ENCODE data around the gene PRDM1.

DNA sequence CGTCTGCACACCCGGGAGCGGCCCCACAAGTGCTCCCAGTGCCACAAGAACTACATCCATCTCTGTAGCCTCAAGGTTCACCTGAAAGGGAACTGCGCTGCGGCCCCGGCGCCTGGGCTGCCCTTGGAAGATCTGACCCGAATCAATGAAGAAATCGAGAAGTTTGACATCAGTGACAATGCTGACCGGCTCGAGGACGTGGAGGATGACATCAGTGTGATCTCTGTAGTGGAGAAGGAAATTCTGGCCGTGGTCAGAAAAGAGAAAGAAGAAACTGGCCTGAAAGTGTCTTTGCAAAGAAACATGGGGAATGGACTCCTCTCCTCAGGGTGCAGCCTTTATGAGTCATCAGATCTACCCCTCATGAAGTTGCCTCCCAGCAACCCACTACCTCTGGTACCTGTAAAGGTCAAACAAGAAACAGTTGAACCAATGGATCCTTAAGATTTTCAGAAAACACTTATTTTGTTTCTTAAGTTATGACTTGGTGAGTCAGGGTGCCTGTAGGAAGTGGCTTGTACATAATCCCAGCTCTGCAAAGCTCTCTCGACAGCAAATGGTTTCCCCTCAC, 21.0 kb downstream of the PRDM1 start:
- TF ChIP-seq POLR2A (IDR thresholded peaks at IDR 0.05) = no peak
- TF ChIP-seq, protein P1, sequence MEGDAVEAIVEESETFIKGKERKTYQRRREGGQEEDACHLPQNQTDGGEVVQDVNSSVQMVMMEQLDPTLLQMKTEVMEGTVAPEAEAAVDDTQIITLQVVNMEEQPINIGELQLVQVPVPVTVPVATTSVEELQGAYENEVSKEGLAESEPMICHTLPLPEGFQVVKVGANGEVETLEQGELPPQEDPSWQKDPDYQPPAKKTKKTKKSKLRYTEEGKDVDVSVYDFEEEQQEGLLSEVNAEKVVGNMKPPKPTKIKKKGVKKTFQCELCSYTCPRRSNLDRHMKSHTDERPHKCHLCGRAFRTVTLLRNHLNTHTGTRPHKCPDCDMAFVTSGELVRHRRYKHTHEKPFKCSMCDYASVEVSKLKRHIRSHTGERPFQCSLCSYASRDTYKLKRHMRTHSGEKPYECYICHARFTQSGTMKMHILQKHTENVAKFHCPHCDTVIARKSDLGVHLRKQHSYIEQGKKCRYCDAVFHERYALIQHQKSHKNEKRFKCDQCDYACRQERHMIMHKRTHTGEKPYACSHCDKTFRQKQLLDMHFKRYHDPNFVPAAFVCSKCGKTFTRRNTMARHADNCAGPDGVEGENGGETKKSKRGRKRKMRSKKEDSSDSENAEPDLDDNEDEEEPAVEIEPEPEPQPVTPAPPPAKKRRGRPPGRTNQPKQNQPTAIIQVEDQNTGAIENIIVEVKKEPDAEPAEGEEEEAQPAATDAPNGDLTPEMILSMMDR (IDR thresholded peaks at IDR 0.05 in 4 of 5, conservative IDR thresholded peaks at IDR 0.05 in 1 of 5) = no peak

Data from gastrocnemius medialis (tissue), 4 donors.